ENCODE data around the gene C14orf93. TPM values are rescaled to one million over a fixed set of nuclear protein-coding genes. Genes with fewer than 3 reads are reported as not detected.
A peak's percentile ranks its signal among the peaks of the same experiment; 100 is the strongest.

The C14orf93 gene
- total RNA-seq, 3 donors from 2014 or later = 3.6 to 5.4 (median 5.1) TPM

- H3K9me3 Mint-ChIP-seq = no peaks in the 10 kb centered on the region
- no peak overlapping the region for H3K4me3 Mint-ChIP-seq
- ATAC-seq = no peak
- H3K36me3 Mint-ChIP-seq (ENCODE audit: insufficient read depth) = no peaks in the 10 kb centered on the region
- peaks cover 5% of the 10 kb centered on the region for H3K27me3 Mint-ChIP-seq (ENCODE audit: low read depth)
- no peak for DNase-seq
- H3K4me1 Mint-ChIP-seq (ENCODE audit: low read depth) = peaks cover 5% of the 10 kb centered on the region
These were observed 41.5 kb upstream of the C14orf93 start for GRCh38 chr14:23051141-23052057.

- H3K36me3 Mint-ChIP-seq (ENCODE audit: insufficient read depth) = no peaks in the 10 kb centered on the region
- H3K4me3 Mint-ChIP-seq = no peak overlapping the region
- H3K9me3 Mint-ChIP-seq = no peaks in the 10 kb centered on the region
- DNase-seq = no peak
- no peak for ATAC-seq
- H3K4me1 Mint-ChIP-seq (ENCODE audit: low read depth) = no peaks in the 10 kb centered on the region
- H3K27me3 Mint-ChIP-seq (ENCODE audit: low read depth) = peaks cover 5% of the 10 kb centered on the region
These were observed 39.1 kb upstream of the C14orf93 start for GRCh38 chr14:23049011-23049410.

- no peak for ATAC-seq
- H3K4me3 Mint-ChIP-seq = no peak overlapping the region
- no peaks in the 10 kb centered on the region for H3K9me3 Mint-ChIP-seq
- H3K4me1 Mint-ChIP-seq (ENCODE audit: low read depth) = no peaks in the 10 kb centered on the region
- peaks cover 5% of the 10 kb centered on the region for H3K27me3 Mint-ChIP-seq (ENCODE audit: low read depth)
- H3K36me3 Mint-ChIP-seq (ENCODE audit: insufficient read depth) = no peaks in the 10 kb centered on the region
- DNase-seq = no peak
These were observed 38.1 kb upstream of the C14orf93 start for GRCh38 chr14:23047751-23048693.

- H3K9me3 Mint-ChIP-seq = no peaks in the 10 kb centered on the region
- no peak for DNase-seq
- peaks cover 5% of the 10 kb centered on the region for H3K27me3 Mint-ChIP-seq (ENCODE audit: low read depth)
- no peak for ATAC-seq
- H3K36me3 Mint-ChIP-seq (ENCODE audit: insufficient read depth) = no peaks in the 10 kb centered on the region
- no peaks in the 10 kb centered on the region for H3K4me1 Mint-ChIP-seq (ENCODE audit: low read depth)
- no peak overlapping the region for H3K4me3 Mint-ChIP-seq
These were observed 37.2 kb upstream of the C14orf93 start for GRCh38 chr14:23047034-23047634.

GRCh38 chr14:23045419-23046357, 35.7 kb upstream of the C14orf93 start:
- H3K4me1 Mint-ChIP-seq (ENCODE audit: low read depth) = no peaks in the 10 kb centered on the region
- peaks cover 5% of the 10 kb centered on the region for H3K27me3 Mint-ChIP-seq (ENCODE audit: low read depth)
- no peak overlapping the region for H3K4me3 Mint-ChIP-seq
- no peak for ATAC-seq
- no peak for DNase-seq
- no peaks in the 10 kb centered on the region for H3K9me3 Mint-ChIP-seq
- no peaks in the 10 kb centered on the region for H3K36me3 Mint-ChIP-seq (ENCODE audit: insufficient read depth)

- Mint-ChIP-seq H3K27me3 (ENCODE audit: low read depth) (peaks cover 5% of the 10 kb centered on the region), H3K4me1 (ENCODE audit: low read depth) (no peaks in the 10 kb centered on the region), H3K36me3 (ENCODE audit: insufficient read depth) (no peaks in the 10 kb centered on the region), H3K4me3 (no peak overlapping the region), H3K9me3 (no peaks in the 10 kb centered on the region)
- ATAC-seq (no peak), DNase-seq (no peak)
These were observed 34.9 kb upstream of the C14orf93 start for GRCh38 chr14:23044840-23045239.

GRCh38 chr14:23043754-23044153, 33.8 kb upstream of the C14orf93 start:
- Mint-ChIP-seq H3K4me3 (no peak overlapping the region), H3K27me3 (ENCODE audit: low read depth) (peaks cover 5% of the 10 kb centered on the region), H3K9me3 (no peaks in the 10 kb centered on the region), H3K4me1 (ENCODE audit: low read depth) (no peaks in the 10 kb centered on the region), H3K36me3 (ENCODE audit: insufficient read depth) (no peaks in the 10 kb centered on the region)
- no peak for ATAC-seq
- no peak for DNase-seq

- ATAC-seq (no peak), DNase-seq (no peak)
- Mint-ChIP-seq H3K9me3 (no peaks in the 10 kb centered on the region), H3K4me1 (ENCODE audit: low read depth) (no peaks in the 10 kb centered on the region), H3K27me3 (ENCODE audit: low read depth) (peaks cover 5% of the 10 kb centered on the region), H3K4me3 (no peak overlapping the region), H3K36me3 (ENCODE audit: insufficient read depth) (no peaks in the 10 kb centered on the region)
These were observed 33.2 kb upstream of the C14orf93 start for GRCh38 chr14:23043145-23043544.

GRCh38 chr14:23042162-23042965, 32.4 kb upstream of the C14orf93 start, which contains the start of gene PSMB11:
Gene PSMB11 (plus strand): TSS chr14:23042212. CDS start chr14:23042226, 14 bp downstream.
- Mint-ChIP-seq H3K36me3 (ENCODE audit: insufficient read depth) (no peaks in the 10 kb centered on the region), H3K4me3 (no peak within 1 kb of the TSS), H3K9me3 (no peaks in the 10 kb centered on the region), H3K4me1 (ENCODE audit: low read depth) (no peaks in the 10 kb centered on the region), H3K27me3 (ENCODE audit: low read depth) (peaks cover 2% of the 10 kb centered on the region)
- ATAC-seq = no peak
- no peak for DNase-seq

- Mint-ChIP-seq H3K4me3 (no peak overlapping the region), H3K9me3 (no peaks in the 10 kb centered on the region), H3K4me1 (ENCODE audit: low read depth) (no peaks in the 10 kb centered on the region), H3K27me3 (ENCODE audit: low read depth) (no peaks in the 10 kb centered on the region), H3K36me3 (ENCODE audit: insufficient read depth) (no peaks in the 10 kb centered on the region)
- DNase-seq (no peak), ATAC-seq (no peak)
These were observed 31.8 kb upstream of the C14orf93 start for GRCh38 chr14:23041729-23042128.

- H3K9me3 Mint-ChIP-seq = peaks cover 3% of the 10 kb centered on the region
- ATAC-seq (no peak), DNase-seq (no peak)
- no peaks in the 10 kb centered on the region for H3K27me3 Mint-ChIP-seq (ENCODE audit: low read depth)
- peaks cover 4% of the 10 kb centered on the region for H3K4me1 Mint-ChIP-seq (ENCODE audit: low read depth)
- no peaks in the 10 kb centered on the region for H3K36me3 Mint-ChIP-seq (ENCODE audit: insufficient read depth)
- H3K4me3 Mint-ChIP-seq = no peak overlapping the region
These were observed 30.2 kb upstream of the C14orf93 start for GRCh38 chr14:23040100-23040499.

- no peak for DNase-seq
- no peak for ATAC-seq
- peak overlapping the region; percentile 98 for H3K4me3 Mint-ChIP-seq
- peaks cover 24% of the 10 kb centered on the region for H3K4me1 Mint-ChIP-seq (ENCODE audit: low read depth)
- peaks cover 3% of the 10 kb centered on the region for H3K9me3 Mint-ChIP-seq
- H3K36me3 Mint-ChIP-seq (ENCODE audit: insufficient read depth) = peaks cover 16% of the 10 kb centered on the region
- H3K27me3 Mint-ChIP-seq (ENCODE audit: low read depth) = no peaks in the 10 kb centered on the region
These were observed 25.6 kb upstream of the C14orf93 start for GRCh38 chr14:23035303-23036144.

Measured in activated T-cell treated with anti-CD3 and anti-CD28 coated beads, Interleukin-2, amount 50 U/mL, for 4 hours (primary cell).